Measurements from ENCODE around the gene PRDM2. TPM values are rescaled to one million over a fixed set of nuclear protein-coding genes. Genes with fewer than 3 reads are reported as not detected.

Gene PRDM2
- total and polyA plus RNA-seq, 2 donors (not counting 1 experiment from before 2014, with no cell fraction given) = 9.1 to 11.6 TPM

GRCh38 chr1:13836631-13837030 lies 136.6 kb downstream of the PRDM2 start:
- no peak for DNase-seq (ENCODE audit: low read depth in 2 of 2)
- no peaks in the 10 kb centered on the region for H3K79me2 ChIP-seq (ENCODE audit: control insufficient read depth, insufficient read depth, low read length)
- no peak overlapping the region for H3K4me2 ChIP-seq (ENCODE audit: extremely low read depth, insufficient read depth, low read length)
- no peaks in the 10 kb centered on the region for H3K27me3 ChIP-seq (ENCODE audit: control insufficient read depth, insufficient read depth, low read length)
- no peaks in the 10 kb centered on the region for H3K4me1 ChIP-seq (ENCODE audit: control insufficient read depth, extremely low read depth, insufficient read depth, low read length)
- H3K27ac ChIP-seq (ENCODE audit: insufficient read depth, low read length) = no peak overlapping the region
- H2AFZ ChIP-seq (ENCODE audit: low read length) = no peak overlapping the region
- H3K9me3 ChIP-seq (ENCODE audit: control insufficient read depth, insufficient read depth, low read depth, low read length) = no peaks in the 10 kb centered on the region
- no peak overlapping the region for H3K9ac ChIP-seq (ENCODE audit: insufficient read depth, low read length)
- TF ChIP-seq EZH2 (IDR thresholded peaks at IDR 0.05; ENCODE audit: low read length, missing control alignments) (no peak), CTCF (conservative IDR thresholded peaks at IDR 0.05 in 1 of 2, IDR thresholded peaks at IDR 0.05 in 1 of 2; ENCODE audit: low read depth in 1 of 2, low read length in 2 of 2) (no peak)
- H3K4me3 ChIP-seq (replicated peaks in 1 of 4; ENCODE audit: control extremely low read depth in 1 of 4, insufficient read depth in 1 of 4, low read depth in 3 of 4, low read length in 4 of 4) = no peak overlapping the region
- no peaks in the 10 kb centered on the region for H3K36me3 ChIP-seq (ENCODE audit: control insufficient read depth, insufficient read depth, low read length)
- no peaks in the 10 kb centered on the region for H4K20me1 ChIP-seq (ENCODE audit: control insufficient read depth, extremely low read depth, insufficient read depth, low read length)

- no peak for TF ChIP-seq CTCF (conservative IDR thresholded peaks at IDR 0.05 in 1 of 2, IDR thresholded peaks at IDR 0.05 in 1 of 2; ENCODE audit: low read depth in 1 of 2, low read length in 2 of 2)
- TF ChIP-seq EZH2 (IDR thresholded peaks at IDR 0.05; ENCODE audit: low read length, missing control alignments) = no peak
- no peaks in the 10 kb centered on the region for H3K4me1 ChIP-seq (ENCODE audit: control insufficient read depth, extremely low read depth, insufficient read depth, low read length)
- no peaks in the 10 kb centered on the region for H3K27me3 ChIP-seq (ENCODE audit: control insufficient read depth, insufficient read depth, low read length)
- no peaks in the 10 kb centered on the region for H3K79me2 ChIP-seq (ENCODE audit: control insufficient read depth, insufficient read depth, low read length)
- H3K36me3 ChIP-seq (ENCODE audit: control insufficient read depth, insufficient read depth, low read length) = no peaks in the 10 kb centered on the region
- no peak overlapping the region for H3K9ac ChIP-seq (ENCODE audit: insufficient read depth, low read length)
- H2AFZ ChIP-seq (ENCODE audit: low read length) = no peak overlapping the region
- H3K4me3 ChIP-seq (replicated peaks in 1 of 4; ENCODE audit: control extremely low read depth in 1 of 4, insufficient read depth in 1 of 4, low read depth in 3 of 4, low read length in 4 of 4) = no peak overlapping the region
- no peak overlapping the region for H3K4me2 ChIP-seq (ENCODE audit: extremely low read depth, insufficient read depth, low read length)
- no peak overlapping the region for H3K27ac ChIP-seq (ENCODE audit: insufficient read depth, low read length)
- DNase-seq (ENCODE audit: low read depth in 2 of 2) = no peak
- no peaks in the 10 kb centered on the region for H3K9me3 ChIP-seq (ENCODE audit: control insufficient read depth, insufficient read depth, low read depth, low read length)
- no peaks in the 10 kb centered on the region for H4K20me1 ChIP-seq (ENCODE audit: control insufficient read depth, extremely low read depth, insufficient read depth, low read length)
These were observed 138.2 kb downstream of the PRDM2 start for GRCh38 chr1:13838236-13838635.

GRCh38 chr1:13842497-13842896 lies 142.5 kb downstream of the PRDM2 start:
- TF ChIP-seq CTCF (conservative IDR thresholded peaks at IDR 0.05 in 1 of 2, IDR thresholded peaks at IDR 0.05 in 1 of 2; ENCODE audit: low read depth in 1 of 2, low read length in 2 of 2) (no peak), EZH2 (IDR thresholded peaks at IDR 0.05; ENCODE audit: low read length, missing control alignments) (no peak)
- Histone ChIP-seq H3K36me3 (ENCODE audit: control insufficient read depth, insufficient read depth, low read length) (no peaks in the 10 kb centered on the region), H3K79me2 (ENCODE audit: control insufficient read depth, insufficient read depth, low read length) (no peaks in the 10 kb centered on the region), H3K4me2 (ENCODE audit: extremely low read depth, insufficient read depth, low read length) (no peak overlapping the region), H3K9me3 (ENCODE audit: control insufficient read depth, insufficient read depth, low read depth, low read length) (no peaks in the 10 kb centered on the region), H3K4me1 (ENCODE audit: control insufficient read depth, extremely low read depth, insufficient read depth, low read length) (no peaks in the 10 kb centered on the region), H3K9ac (ENCODE audit: insufficient read depth, low read length) (no peak overlapping the region), H2AFZ (ENCODE audit: low read length) (no peak overlapping the region), H3K27me3 (ENCODE audit: control insufficient read depth, insufficient read depth, low read length) (no peaks in the 10 kb centered on the region), H4K20me1 (ENCODE audit: control insufficient read depth, extremely low read depth, insufficient read depth, low read length) (no peaks in the 10 kb centered on the region), H3K27ac (ENCODE audit: insufficient read depth, low read length) (no peak overlapping the region), H3K4me3 (replicated peaks in 1 of 4; ENCODE audit: control extremely low read depth in 1 of 4, insufficient read depth in 1 of 4, low read depth in 3 of 4, low read length in 4 of 4) (no peak overlapping the region)
- DNase-seq (ENCODE audit: low read depth in 2 of 2) = no peak
